IPS-11a (cell line): ENCODE measurements around the gene CABYR.

ENCODE experiments used
- H3K4me3 ChIP-seq: one replicate; pipeline ENCODE4 v1.5.1; 2013; ENCODE audit warnings: low read depth, low read length, control low read depth

CABYR gene, protein sequence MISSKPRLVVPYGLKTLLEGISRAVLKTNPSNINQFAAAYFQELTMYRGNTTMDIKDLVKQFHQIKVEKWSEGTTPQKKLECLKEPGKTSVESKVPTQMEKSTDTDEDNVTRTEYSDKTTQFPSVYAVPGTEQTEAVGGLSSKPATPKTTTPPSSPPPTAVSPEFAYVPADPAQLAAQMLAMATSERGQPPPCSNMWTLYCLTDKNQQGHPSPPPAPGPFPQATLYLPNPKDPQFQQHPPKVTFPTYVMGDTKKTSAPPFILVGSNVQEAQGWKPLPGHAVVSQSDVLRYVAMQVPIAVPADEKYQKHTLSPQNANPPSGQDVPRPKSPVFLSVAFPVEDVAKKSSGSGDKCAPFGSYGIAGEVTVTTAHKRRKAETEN

DNA sequence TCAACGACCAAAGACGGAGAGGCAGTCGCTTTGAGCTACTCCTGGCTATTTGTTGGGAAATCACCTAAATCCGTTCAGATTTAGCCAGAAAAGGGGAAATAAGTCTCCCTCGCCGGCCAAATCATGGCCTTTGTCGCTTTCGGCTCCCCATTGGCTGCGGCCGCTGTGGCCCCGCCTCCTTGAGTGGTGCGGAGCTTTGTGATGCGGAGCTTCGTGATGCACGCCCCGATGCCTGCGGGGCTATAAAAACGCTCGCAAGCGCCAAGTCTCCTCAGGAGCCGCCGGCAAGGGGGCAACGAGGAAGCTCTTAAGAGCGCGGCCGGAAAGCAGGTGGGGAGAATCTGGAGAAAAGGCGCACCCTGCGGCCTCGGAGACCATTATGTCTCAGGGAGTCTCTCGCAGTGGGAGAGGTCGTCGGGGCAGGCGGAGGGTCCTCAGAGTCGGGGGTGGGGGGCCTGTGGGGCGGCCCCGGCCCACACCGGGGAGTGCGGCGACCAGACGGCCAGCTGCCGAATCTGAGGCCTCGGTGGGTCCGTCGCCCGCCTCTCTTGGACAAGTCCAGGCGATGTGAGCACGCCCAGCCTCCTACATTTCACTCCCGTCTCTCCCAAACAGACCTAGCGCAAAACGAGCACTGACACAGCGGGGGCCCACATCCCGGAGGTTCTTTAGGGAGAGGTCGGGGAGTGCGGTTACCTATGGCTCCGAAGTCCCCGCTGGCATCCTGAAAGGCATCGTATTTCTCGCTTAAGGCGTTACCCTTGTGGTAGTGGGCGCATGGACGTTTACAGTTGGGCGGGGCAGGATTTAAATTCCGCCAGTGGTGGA lies at the start of gene CABYR:
CABYR (plus strand) TSS at position 274 of the 828 bp plus-strand sequence. CDS start 4,053 bp downstream, outside the sequence.
- peak within 1 kb of the TSS; percentile 65 for H3K4me3 ChIP-seq

DNA sequence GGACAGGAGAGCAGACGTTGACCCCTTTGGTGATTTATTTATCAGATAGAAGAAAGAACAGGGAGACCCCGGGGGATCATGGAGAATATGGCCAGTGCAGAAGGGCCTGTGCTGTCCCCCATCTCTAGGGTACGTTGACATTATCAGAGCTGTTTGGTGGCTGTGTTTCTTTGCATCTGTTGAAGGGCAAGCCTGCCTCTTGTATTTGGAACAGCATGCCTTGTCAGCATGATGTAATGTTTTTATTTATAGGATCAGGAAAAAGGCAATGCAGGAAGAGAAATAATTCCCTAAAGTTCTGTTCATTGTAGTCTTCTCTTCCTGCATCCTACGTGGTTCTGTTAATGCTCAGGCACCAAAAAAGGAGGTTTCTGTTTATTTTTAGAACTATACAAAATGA lies 49.8 kb upstream of the CABYR start:
- H3K4me3 ChIP-seq = no peak overlapping the region

DNA sequence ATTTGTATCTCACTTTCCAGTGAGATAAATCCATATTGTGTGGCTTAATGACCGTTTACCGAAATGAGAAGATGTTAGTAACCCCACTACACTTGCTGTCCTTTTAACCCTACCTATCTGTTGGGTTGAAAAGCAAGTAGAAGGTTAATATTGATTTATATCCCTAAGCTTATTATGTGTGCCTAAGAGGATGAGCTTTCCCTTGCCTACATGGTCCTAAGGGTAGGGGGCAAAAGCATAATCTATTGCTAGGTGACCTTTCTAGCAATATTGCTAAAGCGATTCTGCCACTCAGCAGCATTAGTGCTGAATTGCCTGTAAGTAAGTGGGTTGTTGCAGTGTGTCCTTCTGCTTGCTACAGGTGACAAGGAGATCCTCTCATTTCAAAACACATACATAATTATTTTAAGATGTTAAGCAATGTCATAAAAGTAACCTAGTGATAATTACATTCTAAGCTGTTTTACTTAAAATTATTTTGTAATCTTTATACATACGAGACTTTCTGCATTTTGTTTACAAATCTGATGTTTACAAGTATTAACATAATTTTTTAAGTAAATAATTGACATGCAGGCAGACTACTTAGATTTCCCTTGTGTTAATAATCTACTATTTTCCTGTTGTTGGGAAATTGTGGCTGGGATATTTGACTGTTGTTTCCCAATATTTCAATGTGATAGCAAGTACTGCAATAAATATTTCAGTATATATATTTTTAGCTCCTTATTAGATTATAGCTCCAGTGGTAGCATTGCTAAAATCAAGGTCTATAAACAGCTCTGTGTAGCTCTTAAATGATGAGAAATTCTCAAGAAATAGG lies 49.1 kb upstream of the CABYR start:
- H3K4me3 ChIP-seq = no peak overlapping the region

DNA sequence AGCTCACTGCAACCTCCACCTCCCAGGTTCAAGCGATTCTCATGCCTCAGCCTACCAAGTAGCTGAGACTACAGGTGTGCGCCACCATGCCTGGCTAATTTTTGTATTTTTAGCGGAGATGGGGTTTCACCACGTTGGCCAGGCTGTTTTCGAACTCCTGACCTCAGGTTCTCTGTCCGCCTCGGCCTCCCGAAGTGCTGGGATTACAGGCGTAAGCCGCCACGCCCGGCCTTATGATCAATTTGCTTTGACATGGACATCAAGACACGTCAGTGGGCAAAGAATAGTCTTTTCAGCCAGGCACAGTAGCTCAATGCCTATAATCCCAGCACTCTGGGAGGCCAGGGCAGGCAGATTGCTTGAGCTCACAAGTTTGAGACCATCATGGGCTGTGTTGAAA lies 48.0 kb upstream of the CABYR start:
- no peak overlapping the region for H3K4me3 ChIP-seq

DNA sequence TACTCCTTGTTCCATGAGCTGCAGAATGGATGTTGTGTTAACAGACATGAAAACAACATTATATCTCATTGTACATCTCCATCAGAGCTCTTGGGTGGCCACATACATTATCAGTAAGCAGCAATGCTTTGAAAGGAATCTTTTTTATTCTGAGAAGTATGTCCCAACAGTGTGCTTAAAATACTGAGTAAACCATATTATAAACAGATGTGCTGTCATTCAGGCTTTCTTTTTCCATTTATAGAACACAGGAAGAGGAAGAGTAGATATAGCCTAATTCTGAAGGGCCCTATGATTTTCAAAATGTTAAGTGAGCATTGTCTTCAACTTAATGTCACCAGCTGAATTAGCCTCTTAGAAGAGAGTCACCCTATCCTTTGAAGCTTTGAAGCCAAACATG lies 44.3 kb upstream of the CABYR start:
- H3K4me3 ChIP-seq = no peak overlapping the region

DNA sequence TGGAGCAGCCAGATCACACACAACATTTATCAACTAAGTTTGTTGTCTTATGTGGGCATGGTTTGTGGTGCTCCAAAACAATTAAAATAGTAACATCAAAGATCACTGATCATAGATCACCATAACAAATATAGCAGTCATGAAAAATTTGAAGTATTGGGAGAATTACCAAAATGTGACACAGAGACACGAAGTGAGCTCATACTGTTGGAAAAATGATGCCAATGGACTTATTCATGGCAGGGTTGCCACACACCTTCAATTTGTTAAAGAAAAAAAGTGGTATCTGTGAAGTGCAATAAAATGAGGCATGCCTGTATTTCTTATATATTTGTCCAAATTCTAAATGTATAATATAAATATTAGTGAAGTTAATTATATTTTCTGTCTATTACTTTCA lies 42.9 kb upstream of the CABYR start:
- H3K4me3 ChIP-seq = no peak overlapping the region

DNA sequence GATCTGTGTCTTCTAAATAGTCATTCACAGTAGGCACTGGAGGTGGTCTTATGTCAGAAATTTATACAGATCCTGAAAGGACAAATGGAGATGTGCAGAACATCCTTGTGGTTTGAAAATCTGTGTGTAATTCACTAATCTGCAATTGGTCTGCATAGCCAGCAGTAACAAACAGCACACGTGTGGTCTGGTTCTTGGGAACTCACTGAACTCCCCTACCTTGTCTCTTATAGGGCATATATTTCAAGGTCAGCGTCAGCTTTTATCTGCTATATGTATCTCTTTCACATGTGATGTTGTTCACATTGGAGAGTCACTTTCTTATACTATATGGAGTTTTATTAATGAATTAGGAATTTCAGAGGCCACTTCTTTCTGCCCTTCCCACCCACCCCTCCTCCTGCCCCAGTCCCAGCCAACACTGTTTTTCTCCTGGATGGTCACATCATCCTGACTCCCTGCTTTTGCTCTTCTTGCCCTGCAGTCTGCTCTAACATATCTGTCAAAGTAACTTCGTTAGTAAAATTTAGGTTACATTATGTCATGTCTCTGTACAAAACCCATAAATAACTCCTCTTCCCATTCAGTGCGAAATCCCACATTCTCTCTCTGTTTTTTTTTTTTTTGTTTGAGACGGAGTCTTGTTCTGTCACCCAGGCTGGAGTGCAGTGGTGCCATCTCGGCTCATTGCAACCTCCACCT lies 35.4 kb upstream of the CABYR start:
- H3K4me3 ChIP-seq = no peak overlapping the region

DNA sequence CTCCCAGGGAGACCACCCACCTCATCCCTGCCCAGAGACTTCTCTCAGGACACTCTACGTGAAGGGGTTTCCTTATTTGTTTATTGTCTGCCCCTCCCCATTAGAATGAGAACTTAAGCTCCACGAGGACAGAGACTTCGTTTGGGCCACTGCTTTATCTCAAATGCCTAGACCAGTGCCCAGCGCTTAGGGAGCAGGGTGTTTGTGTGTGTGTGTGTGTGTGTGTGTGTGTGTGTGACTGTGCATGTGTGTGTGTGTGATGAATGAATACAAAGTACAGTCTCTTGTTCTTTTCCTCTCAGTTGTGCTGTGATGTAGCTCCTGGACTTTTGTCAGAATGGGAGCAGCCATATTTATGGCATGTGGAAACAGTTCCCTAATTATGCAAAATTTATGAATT lies 34.4 kb upstream of the CABYR start:
- no peak overlapping the region for H3K4me3 ChIP-seq

DNA sequence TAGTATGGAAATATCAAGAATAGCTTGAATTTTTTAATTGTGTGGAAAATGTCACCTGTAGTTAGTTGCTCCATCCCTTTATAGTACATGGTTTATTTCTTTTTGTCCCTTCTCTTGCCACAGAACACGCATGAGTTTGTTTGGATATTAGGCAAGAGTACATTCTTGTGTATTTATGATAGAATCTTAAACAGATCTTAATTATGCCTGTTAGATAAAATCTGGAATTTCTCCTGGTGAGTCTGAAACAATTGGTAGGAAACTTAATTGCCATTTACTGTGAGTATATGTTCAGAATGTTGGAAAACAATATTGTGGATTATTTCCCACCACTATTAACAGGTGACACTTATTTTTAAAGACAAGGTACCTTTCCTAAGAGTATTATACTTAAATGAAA lies 30.2 kb upstream of the CABYR start:
- no peak overlapping the region for H3K4me3 ChIP-seq

DNA sequence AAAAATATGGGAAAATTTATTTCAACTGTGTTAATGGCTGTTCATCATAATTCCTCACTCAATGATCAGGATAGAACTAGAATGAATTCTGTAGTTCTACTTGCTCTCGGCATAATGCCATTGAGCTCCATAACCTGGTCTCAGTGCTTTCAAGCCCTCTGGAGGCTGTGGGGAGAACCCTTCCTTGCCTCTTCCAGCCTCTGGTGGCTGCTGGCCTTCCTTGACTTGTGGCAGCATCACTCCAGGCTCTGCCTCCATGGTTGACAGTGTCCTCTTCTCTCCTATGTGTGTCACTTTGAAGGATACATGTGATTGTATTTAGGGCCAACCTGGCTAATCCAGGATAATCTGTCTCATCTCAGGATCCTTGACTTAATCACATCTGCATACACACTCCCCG lies 26.9 kb upstream of the CABYR start:
- H3K4me3 ChIP-seq = no peak overlapping the region

DNA sequence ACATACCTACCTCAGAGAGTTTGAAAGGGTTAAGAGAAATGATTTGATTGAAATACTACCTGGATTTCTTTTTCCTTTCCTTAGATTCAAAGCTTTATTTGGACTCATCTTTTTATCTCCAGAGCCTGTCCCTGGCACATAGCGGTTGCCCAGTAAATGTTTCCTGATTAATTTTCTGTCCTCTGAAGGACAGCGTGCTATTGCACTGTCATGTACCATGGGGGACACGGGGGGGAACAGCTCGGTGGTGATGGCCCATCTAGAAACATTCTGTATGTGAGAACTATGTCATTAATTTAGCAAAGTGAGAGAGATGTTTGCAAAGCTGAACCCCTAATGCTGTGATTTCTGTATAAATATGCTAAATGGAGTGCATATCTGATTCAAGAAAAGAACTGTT lies 26.4 kb upstream of the CABYR start:
- H3K4me3 ChIP-seq = no peak overlapping the region

DNA sequence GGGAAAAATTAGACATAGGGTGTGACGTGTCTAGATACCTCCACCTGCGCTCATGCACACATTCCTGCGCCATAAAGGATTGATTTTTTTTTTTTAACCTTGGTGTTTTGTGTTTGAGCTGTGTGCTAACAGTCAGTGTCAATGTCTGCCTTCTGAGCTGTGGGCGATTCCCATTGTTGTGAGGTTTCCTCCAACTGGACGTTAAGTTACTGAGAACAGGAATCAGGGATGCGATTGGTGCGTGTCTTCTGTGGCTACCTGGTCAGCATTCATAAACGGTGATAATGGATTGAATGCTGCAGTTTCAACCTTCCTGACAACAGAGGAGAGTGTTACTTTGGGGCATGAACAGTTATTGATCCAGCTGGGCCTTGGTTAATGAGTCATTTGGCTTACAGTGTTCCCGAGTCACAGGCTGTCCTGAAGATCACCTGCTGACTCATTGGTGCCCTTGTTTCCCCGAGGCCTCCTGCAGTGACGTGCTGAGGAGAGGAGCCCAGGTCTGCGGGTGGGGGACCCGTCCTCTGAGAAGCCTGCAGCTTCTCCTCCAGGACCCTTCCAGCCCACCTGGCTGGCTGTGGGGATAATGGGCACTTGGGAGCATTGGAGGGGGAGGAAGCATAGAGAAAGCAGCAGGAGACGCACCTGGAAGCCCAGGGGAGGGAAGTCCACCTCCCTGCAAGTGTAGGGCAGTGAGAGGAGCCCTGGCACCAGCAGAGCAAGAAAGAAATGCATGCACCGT lies 25.8 kb upstream of the CABYR start:
- H3K4me3 ChIP-seq = no peak overlapping the region

DNA sequence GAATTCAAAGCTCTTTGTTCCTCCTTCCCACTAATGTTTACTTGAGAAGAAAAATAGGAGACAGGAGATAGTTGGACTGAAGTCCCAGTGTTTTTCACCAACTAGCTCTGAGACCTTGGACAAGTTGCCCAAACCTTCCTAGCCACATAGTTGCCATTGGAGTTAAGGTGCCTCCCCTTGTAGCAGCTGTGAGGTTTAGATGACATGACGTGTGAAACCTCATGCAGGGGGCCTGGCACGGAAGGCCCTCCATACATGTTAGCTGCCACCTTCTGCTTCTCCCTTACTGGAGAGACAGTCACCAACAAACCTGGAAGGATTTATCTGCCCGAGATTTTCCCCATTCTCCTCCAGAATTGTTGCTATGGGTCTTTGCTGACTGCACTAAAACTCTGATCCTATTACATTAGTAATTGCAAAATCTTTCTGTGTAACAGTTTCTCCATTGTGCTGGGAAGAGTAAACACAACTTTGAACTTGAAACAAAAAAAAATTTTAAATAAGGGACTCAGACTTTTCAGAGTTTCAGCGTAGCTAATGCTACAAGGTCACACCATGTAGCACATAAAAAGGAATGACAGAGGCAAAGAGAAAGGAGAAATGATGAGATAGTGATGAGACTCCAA lies 23.8 kb upstream of the CABYR start:
- H3K4me3 ChIP-seq = no peak overlapping the region

DNA sequence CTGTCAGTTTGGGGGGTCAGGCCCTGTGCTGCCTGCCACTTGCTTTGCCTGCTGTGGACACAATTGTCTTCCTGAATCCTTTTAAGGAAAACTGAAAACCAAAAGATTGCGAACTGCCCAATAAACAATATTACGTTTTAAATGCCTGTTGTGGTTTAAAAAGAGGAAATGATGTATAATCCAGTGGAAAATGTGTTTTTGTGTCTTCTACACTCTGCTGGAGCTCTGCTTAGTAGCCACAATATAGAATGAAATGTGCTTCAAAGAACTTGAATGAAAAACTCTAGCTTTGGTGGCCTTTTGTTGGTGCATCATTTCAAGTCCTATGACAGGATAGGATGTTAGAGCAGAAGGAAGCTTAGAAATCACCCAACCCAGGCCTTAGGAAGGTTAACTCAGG lies 23.2 kb upstream of the CABYR start:
- no peak overlapping the region for H3K4me3 ChIP-seq

DNA sequence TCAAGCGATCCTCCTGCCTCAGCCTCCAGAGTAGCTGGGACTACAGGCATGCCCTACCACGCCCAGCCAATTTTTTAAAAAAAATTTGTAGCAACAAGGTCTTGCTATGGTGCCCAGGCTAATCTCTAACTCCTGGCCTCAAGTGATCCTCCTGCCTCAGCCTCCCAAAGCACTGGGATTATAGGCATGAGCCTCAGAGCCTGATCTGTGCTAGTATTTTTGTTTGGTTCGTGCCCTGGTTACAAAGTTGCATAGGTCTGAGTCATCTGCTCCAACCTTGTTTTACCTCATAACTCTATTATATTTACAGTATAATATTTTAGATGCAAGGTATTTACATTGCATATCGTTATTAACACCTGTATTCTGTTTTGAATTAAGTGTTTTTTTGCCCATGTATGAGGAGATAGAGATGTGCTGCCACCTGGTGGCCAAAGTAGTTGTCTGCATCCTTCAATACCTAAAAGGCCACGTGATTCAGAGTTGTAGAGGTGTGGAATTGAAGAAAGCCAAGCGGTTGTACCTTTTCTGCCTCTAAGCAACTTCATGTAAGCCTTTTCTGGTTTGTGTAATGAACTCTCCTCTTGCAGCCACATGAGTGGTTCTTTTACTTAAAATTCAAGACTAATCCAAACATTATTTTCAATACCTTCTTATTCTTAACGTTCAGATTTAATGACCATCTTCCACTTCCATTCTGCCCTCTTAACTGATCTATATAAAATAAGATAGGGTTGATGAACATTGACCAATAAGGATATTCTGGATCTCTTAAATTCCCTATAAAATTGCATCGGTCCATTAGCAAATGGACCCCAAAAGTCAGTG lies 19.9 kb upstream of the CABYR start:
- no peak overlapping the region for H3K4me3 ChIP-seq

DNA sequence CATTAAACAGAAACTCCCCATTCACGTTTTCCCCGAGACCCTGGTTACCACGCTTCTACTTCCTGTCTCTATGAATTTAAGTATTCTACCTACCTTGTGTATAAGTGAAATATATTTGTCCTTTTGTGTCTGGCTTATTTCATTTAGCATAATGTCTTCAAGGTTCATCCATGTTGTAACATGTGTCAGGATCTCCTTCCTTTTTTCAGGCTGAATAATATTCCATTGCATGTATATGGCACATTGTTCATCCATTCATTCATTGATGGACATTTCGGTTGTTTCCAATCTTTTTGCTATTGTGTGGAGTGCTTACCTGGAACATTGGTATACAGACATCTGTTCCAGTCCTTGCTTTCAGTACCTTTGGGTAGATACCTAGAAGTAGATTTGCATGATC lies 18.2 kb upstream of the CABYR start:
- no peak overlapping the region for H3K4me3 ChIP-seq

DNA sequence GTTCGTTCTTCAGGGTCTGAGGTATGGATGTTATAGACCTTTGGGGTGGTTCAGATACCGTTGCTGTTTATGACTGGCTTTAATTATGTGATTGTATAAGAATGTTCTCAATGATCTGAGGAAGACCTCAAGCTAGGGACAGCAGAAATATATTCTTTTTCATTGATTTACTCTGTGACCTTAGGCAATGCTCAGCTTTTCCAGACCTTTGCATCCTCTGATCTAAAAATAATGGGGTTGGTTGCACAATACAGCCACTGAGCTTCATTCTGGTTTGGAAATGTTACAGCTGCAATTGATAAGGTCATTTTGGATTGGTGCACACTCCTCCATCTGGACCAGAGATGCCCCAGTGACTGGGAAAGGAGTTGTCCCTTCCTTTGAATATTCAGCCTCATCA lies 17.2 kb upstream of the CABYR start:
- H3K4me3 ChIP-seq = no peak overlapping the region

DNA sequence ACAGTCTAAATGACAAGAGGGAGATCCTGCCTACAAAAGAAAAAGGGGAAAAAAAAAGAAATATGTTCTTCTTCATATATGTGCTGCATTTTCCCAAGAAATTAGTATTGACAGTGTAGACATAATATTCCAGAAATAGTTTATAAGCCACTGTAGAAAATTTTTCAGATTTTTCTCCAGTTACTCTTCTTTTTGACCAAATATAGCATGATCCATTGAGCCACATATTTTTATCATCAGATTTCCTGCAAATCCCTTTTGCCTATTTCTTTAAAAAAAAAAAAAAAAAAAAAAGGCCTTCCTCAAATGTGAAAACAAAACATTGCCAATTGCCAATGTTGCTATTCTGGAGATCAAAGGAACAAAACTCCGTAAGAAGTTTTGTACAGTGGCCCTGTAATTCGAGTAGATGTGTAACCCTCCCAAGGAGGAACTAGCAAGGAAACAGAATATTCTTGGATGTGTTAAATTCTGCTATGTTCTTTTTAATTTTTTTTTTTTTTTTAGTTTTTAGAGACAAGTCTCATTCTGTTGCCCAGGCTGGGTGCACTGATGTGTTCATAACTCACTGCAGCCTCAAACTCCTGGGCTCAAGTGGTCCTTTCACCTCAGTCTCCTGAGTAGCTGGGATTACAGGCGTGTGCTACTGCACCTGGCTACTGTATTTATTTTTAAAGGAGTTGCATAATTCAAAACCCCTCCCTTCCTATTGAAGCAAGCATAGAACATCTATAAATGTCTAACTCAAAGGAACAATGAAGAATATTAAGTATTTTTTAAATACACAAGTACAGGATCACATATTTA lies 12.5 kb upstream of the CABYR start:
- H3K4me3 ChIP-seq = no peak overlapping the region
